HG03439 (cell line): ENCODE results near the gene SYT1.
"Not testable (repeated sequence)": the region's sequence is repeated elsewhere in the genome, so short reads cannot be mapped to it uniquely, and the experiment has no call there.

Source experiments
- ATAC-seq: cut with Tn5 transposase; IDR thresholded peaks from one replicate; pipeline ENCODE4 v1.9.1; 2021; ENCODE audit warnings: mild to moderate bottlenecking, moderate library complexity; ENCODE audit not compliant: unreplicated experiment

SYT1 gene

GRCh38 chr12:79200176-79200575, 335.6 kb downstream of the SYT1 start:
- no peak for ATAC-seq

GRCh38 chr12:79203058-79203647, 338.6 kb downstream of the SYT1 start:
- no peak for ATAC-seq

GRCh38 chr12:79206871-79207270, 342.3 kb downstream of the SYT1 start:
- ATAC-seq: no peak

- ATAC-seq: not testable (repeated sequence)
Measured at GRCh38 chr12:79210403-79210802, 345.8 kb downstream of the SYT1 start.

GRCh38 chr12:79217306-79217705, 352.7 kb downstream of the SYT1 start:
- ATAC-seq: no peak

GRCh38 chr12:79223210-79223609, 358.6 kb downstream of the SYT1 start:
- ATAC-seq: no peak

GRCh38 chr12:79223761-79224160, 359.2 kb downstream of the SYT1 start:
- no peak for ATAC-seq

- ATAC-seq: no peak
Measured at GRCh38 chr12:79227091-79227490, 362.5 kb downstream of the SYT1 start.

- ATAC-seq: no peak
Measured at GRCh38 chr12:79227646-79228045, 363.1 kb downstream of the SYT1 start.

- no peak for ATAC-seq
Measured at GRCh38 chr12:79233341-79233781, 368.8 kb downstream of the SYT1 start.

- ATAC-seq: no peak
Measured at GRCh38 chr12:79236920-79237319, 372.3 kb downstream of the SYT1 start.

- no peak for ATAC-seq
Measured at GRCh38 chr12:79238246-79238645, 373.7 kb downstream of the SYT1 start.

GRCh38 chr12:79247494-79247893, 382.9 kb downstream of the SYT1 start:
- no peak for ATAC-seq

- no peak for ATAC-seq
Measured at GRCh38 chr12:79250186-79250585, 385.6 kb downstream of the SYT1 start.

- no peak for ATAC-seq
Measured at GRCh38 chr12:79250960-79251755, 386.6 kb downstream of the SYT1 start.

GRCh38 chr12:79252358-79253075, 387.9 kb downstream of the SYT1 start:
- ATAC-seq: no peak

- no peak for ATAC-seq
Measured at GRCh38 chr12:79255288-79255687, 390.7 kb downstream of the SYT1 start.

- ATAC-seq: no peak
Measured at GRCh38 chr12:79260923-79261322, 396.3 kb downstream of the SYT1 start.

- ATAC-seq: no peak
Measured at GRCh38 chr12:79262938-79263337, 398.4 kb downstream of the SYT1 start.

- ATAC-seq: no peak
Measured at GRCh38 chr12:79266343-79267144, 402.0 kb downstream of the SYT1 start.

- ATAC-seq: no peak
Measured at GRCh38 chr12:79267580-79267979, 403.0 kb downstream of the SYT1 start.
